NCI-H460 (cell line): Measurements from ENCODE around the gene LAP3. TPM values are rescaled to one million over a fixed set of nuclear protein-coding genes. Genes with fewer than 3 reads are reported as not detected.
"Not testable (repeated sequence)": the region's sequence is repeated elsewhere in the genome, so short reads cannot be mapped to it uniquely, and the experiment has no call there.

Experiments used
- DNase-seq: peaks from one replicate; pipeline ENCODE4 v3.0.0-alpha.2; 2016; ENCODE audit warnings: low read depth; ENCODE audit errors: extremely low read depth
- polyA plus RNA-seq: library from polyadenylated mRNA; depleted of rRNA; stranded (reverse); fragments of >200 nt; gene quantifications from 2 replicates; pipeline ENCODE4 v1.2.3, GENCODE V29; 2014; cell fraction: nucleus; rRNA removed
- total RNA-seq: library from RNA; depleted of rRNA; stranded (reverse); fragments of >200 nt; shearing (Covaris generic); gene quantifications from 2 replicates; pipeline ENCODE4 v1.2.3, GENCODE V29; 2014; rRNA removed

The LAP3 gene
- 60.4 and 63.8 TPM in 2 replicates for total RNA-seq
- polyA plus RNA-seq: 85.8 and 88.2 TPM in 2 replicates

DNA sequence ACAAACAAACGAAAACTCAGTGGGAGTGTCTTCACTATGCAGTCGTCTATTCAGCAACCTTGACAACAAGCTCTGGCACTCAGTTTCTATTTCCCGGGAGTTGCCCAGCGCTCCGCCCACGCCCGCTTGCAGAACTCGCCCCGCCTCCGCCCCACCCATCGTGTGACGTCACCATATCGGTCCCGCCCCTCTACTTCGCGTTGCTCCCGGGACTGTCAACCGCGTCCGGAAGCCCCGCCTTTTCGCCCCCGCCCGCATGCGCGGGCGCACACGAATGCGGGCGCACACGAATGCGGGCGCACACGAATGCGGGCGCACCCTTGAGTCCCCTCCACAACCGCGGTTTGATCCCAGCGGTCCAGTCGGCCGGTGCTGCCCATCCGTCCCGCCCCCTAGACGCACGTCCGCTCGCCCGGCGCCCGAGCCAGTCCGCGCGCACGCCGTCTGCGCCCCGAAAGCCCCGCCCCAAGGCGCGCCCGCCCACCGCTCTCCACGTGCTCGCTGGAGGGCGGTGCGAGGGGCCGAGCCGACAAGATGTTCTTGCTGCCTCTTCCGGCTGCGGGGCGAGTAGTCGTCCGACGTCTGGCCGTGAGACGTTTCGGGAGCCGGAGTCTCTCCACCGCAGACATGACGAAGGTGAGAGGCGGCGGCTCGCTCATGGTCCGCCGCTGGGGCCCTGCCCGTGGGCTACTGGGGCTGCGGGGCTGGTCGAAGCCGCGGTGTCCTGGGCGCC is at the start of gene LAP3:
Gene LAP3 (plus strand): TSS at position 267 of the 733 bp plus-strand sequence. CDS start 268 bp downstream, at position 535.
- DNase-seq: peak; percentile 91

DNA sequence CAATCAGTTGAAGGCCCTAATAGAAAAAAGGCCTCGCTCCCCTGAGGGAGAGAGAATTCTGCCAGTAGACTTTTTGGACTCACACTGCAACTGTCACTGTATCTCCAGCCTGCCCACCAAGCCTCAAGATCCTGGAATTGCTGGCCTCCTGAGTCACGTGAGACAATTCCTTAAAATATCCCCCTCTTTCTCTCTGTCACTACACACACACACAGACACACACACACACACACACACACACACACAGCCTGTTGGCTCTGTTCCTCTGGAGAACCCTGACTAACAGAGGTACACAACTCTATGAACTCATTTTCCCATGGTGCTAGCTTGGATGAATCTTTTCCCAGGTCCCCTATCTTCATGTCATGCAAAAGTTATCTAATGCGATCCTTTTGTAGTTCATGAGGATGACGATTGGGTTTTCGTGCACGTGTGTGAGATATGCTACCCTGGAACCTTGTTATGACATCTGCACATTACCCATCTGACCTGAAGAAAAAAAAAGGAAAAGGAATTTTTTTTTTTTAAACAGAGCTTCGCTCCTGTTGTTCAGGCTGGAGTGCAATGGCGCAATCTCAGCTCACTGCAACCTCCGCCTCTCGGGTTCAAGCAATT is 48.3 kb upstream of the LAP3 start:
- DNase-seq: no peak

DNA sequence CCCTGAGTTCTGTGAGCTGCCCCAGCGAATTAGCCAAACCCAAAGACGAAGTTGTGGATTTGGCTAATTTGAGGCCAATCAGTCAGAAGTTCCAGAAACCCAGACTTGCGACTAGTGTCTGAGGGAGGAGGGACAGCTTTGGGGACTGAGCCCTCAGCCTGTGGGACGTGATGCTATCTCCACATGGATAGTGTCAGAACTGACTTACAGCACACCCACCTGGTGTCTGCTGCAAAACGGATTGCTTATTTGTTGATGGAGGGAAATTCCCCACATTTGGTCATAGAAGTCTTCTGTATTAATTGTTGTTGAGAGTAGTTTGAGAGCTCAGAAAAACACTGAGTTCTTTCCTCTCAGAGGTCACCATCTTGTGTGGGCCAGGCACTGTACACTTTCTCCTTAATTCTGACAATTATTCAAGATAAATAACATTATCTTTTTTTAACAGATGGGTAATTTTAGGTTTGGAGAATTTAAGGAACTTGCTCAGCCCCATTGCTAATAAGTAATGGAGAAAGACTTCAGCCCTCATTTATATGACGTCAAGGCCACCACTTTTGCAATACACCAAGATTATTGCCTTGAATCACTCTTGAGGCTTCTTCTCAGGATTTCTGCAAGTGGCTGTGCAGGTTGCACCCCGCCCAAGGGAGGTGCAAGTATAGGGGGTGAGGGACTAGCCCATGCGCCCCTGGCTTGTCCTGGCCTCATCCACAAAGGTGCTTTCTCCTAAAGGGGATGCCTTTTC is 45.3 kb upstream of the LAP3 start:
- DNase-seq: no peak

DNA sequence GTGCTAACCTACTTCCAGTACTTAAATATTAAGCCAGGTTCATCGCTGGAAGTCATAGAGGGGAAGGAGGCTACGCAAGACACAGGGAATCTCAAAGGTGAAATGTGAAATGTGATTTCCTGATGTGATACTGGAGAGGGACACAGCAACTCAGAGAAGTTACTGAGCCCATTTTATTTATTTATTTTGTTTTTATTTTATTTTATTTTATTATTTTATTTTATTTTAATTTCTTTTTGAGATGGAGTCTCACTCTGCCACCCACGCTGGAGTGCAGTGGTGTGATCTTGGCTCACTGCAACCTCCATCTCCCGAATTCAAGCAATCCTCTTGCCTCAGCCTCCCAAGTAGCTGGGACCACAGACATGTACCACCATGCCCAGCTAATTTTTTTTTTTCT is 42.3 kb upstream of the LAP3 start:
- no peak for DNase-seq

- no peak for DNase-seq
These were observed 41.8 kb upstream of the LAP3 start for GRCh38 chr4:17535242-17535641.

DNA sequence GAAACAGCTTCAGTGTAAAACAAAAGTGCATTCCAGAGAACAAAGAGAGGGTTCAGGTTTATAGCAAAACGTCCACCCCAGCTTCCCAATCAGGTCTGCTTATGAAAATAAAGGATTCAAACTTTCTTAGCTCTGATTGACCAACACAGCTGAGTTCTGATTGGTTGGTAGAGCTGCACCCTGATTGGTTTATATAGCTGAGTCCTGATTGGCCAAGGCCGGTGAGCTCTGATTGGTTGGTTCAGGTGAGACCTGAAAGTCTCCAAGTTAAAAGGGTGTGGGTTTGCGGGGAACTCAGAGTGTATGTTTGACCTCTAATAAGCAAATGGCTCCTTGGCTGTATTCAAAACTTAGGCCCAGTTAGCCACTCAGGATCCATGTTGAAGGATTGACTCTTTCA is 41.1 kb upstream of the LAP3 start:
- no peak for DNase-seq

- DNase-seq: not testable (repeated sequence)
These were observed 39.9 kb upstream of the LAP3 start for GRCh38 chr4:17537060-17537459.

DNA sequence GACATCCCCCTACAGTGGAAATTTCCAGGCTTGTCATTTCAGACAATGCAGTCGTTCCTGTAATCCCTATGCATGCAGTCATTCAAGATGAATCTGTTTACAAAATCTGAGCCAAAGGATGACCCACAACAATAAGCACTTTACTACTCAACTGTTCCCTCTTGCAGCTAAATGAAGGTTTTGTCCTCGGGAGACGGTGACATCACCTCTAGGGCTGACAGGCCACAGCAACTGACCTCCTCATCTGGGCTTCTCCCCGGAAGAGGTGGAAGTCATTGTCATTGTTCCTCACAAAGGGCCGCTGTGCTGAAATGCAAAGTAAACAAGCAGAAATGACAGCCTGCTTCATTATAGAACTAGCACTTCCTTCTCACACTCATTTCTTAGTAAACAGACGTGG is 32.8 kb upstream of the LAP3 start:
- DNase-seq: peak; percentile 42

- no peak for DNase-seq
These were observed 32.2 kb upstream of the LAP3 start for GRCh38 chr4:17544831-17545234.

GRCh38 chr4:17545374-17546140 is 31.4 kb upstream of the LAP3 start:
- no peak for DNase-seq

- DNase-seq: no peak
These were observed 30.8 kb upstream of the LAP3 start for GRCh38 chr4:17546222-17546621.

DNA sequence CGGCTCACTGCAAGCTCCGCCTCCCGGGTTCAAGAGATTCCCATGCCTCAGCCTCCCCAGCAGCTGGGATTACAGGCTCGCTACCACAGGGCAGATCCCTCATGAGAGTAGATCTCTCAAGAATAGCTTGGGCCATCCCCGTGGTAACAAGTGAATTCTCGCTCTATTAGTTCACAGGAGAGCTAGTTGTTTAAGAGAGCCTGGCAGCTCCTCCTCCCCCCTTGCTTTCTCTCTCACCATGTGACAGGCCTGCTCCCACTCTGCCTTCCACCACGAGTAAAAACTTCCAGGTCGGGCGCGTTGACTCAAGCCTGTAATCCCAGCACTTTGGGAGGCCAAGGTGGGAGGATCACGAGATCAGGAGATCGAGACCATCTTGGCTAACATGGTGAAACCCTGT is 30.3 kb upstream of the LAP3 start:
- DNase-seq: no peak

- DNase-seq: no peak
These were observed 26.4 kb upstream of the LAP3 start for GRCh38 chr4:17550549-17550948.

GRCh38 chr4:17552427-17552826 is 24.6 kb upstream of the LAP3 start:
- DNase-seq: no peak

DNA sequence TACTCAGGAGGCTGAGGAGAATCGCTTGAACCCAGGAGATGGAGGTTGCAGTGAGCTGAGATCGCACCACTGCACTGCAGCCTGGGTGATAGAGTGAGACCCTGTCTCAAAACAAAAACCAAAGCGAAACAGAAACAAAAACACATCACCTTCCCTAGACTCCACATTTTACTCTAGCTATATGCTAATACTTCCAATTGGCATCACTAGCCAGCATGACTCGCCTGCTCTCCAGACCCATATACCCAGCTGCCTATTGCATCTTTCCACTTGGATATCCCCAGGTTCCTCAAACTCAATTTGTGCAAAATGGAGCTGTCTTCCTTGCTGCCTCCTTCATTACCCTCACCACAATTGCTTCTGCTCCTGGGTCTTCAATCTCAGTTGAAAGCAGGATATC is 22.4 kb upstream of the LAP3 start:
- DNase-seq: no peak

GRCh38 chr4:17556498-17556897 is 20.5 kb upstream of the LAP3 start:
- no peak for DNase-seq

GRCh38 chr4:17557880-17558279 is 19.1 kb upstream of the LAP3 start:
- no peak for DNase-seq

GRCh38 chr4:17558941-17559708 is 17.9 kb upstream of the LAP3 start:
- DNase-seq: no peak

- DNase-seq: no peak
These were observed 17.3 kb upstream of the LAP3 start for GRCh38 chr4:17559709-17560048.

DNA sequence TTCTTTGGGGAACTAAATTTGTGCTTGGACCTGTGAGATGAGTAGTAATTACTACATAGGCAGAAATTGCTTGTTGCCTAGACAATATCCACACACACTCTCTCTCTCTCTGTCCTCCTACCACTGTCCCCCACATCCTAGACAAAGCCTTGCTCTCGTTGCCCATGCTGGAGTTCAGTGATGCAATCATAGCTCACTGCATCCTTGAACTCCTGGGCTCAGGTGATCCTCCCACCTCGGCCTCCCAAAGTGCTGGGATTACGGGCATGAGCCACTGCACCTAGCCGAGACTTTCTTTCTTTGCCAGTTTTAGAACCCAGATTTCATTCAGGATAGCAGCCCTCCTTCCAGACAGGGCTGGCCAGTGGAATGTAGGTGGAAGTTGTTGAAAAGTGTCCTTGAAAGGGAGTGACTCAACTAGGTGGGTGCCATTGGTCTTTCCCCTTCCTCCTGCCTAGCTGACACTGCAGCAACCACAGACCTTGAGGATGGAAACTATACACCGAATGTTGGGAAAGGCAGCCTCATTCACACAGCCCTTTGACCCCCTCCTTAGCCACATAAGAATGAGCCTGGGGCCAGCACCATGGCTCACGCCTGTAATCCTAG is 16.8 kb upstream of the LAP3 start:
- DNase-seq: no peak
